Parathyroid adenoma (tissue), 2 donors: Measurements from ENCODE around the gene GLYR1.

Source experiments
- H2AFZ ChIP-seq: fragments of 300-600 bp; sonication (generic); one replicate; pipeline ENCODE4 v1.7.0; 2017; ENCODE audit warnings: antibody characterized with exemption, mild to moderate bottlenecking
- H3K27ac ChIP-seq: fragments of 300-600 bp; sonication (generic); one replicate; pipeline ENCODE4 v1.7.0; 2017
- H3K27me3 ChIP-seq: fragments of 300-600 bp; sonication (generic); one replicate; pipeline ENCODE4 v1.7.0; 2017; ENCODE audit warnings: low read length; ENCODE audit not compliant: control insufficient read depth, insufficient read depth
- H3K36me3 ChIP-seq: fragments of 300-600 bp; sonication (generic); one replicate; pipeline ENCODE4 v1.7.0; 2017; ENCODE audit warnings: low read length; ENCODE audit not compliant: control insufficient read depth, insufficient read depth
- H3K4me1 ChIP-seq: fragments of 300-600 bp; sonication (generic); one replicate; pipeline ENCODE4 v1.7.0; 2017; ENCODE audit warnings: control low read depth
- H3K4me2 ChIP-seq: fragments of 300-600 bp; sonication (generic); one replicate; pipeline ENCODE4 v1.7.0; 2017; ENCODE audit warnings: low read length
- H3K4me3 ChIP-seq: fragments of 300-600 bp; sonication (generic); one replicate; pipeline ENCODE4 v1.7.0; 2017; ENCODE audit warnings: low read depth, low read length
- H3K79me2 ChIP-seq: fragments of 300-600 bp; sonication (generic); one replicate; pipeline ENCODE4 v1.7.0; 2017; ENCODE audit warnings: control low read depth
- H3K9ac ChIP-seq: fragments of 300-600 bp; sonication (generic); one replicate; pipeline ENCODE4 v1.7.0; 2017; ENCODE audit warnings: mild to moderate bottlenecking
- H3K9me3 ChIP-seq: fragments of 300-600 bp; sonication (generic); one replicate; pipeline ENCODE4 v1.7.0; 2017; ENCODE audit warnings: low read length; ENCODE audit not compliant: control insufficient read depth
- CTCF ChIP-seq: fragments of 300-600 bp; sonication (generic); IDR thresholded peaks from one replicate; pipeline ENCODE4 v1.7.0; 2017; ENCODE audit warnings: antibody characterized with exemption, mild to moderate bottlenecking
- donor health status: primary hyperparathyroidism.

Gene GLYR1

DNA sequence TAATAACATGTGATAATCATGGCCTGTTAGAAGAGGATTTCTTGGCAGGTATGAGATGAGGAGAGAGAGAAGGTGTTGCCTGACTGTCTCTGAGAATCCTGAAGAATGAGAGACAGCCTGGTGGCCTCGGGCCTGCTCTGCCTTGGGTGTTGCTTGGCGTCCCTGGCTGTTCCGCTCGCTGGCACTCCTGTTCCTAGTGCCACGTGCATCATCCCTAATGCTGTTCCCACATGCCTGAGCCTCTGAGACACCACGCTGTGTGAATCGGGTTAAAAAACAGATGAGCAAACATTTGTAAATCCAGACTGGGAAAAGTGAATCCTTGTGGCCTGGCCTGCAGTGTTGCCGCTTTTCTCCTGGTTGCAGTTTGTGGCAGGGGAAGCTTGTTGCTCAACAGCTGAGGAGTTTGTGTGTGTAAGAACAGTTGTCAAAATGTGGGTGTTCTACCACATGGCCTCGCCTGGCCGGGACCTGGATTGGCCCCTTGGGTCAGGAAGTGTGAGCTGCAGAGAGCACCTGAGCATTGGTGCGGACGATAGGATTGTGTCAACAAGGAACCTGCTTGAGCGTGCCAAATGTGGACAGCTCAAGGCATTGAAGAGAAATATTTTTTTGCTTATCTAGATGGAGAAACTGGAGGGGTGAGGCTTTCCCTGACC lies 22.2 kb upstream of the GLYR1 start:
- H3K27ac ChIP-seq = no peak overlapping the region
- no peaks in the 10 kb centered on the region for H3K36me3 ChIP-seq
- H3K4me3 ChIP-seq = no peak overlapping the region
- H3K9me3 ChIP-seq = no peaks in the 10 kb centered on the region
- H3K9ac ChIP-seq = no peak overlapping the region
- H2AFZ ChIP-seq = no peak overlapping the region
- no peak overlapping the region for H3K4me2 ChIP-seq
- no peaks in the 10 kb centered on the region for H3K4me1 ChIP-seq
- peaks cover 16% of the 10 kb centered on the region for H3K79me2 ChIP-seq
- no peak for TF ChIP-seq CTCF
- H3K27me3 ChIP-seq = no peaks in the 10 kb centered on the region

DNA sequence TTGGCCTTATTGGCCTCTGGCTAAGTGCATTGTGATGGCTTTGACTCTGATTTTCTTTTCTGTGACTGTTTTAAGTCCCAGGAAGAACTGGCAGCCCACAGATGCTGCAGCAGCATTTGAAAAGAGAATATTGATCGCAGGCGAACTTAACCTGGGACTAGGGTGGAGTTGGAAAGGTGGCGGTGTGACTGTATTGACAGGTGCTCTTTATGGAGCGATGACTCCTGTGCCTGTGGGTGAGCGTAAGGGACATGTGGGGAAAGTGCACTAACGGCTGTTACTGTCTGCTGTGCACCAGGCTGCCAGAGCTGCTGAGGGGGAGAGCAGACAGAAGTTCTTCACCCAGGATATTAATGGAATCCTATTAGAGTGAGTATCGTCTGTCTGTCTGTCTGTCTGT lies 21.4 kb upstream of the GLYR1 start:
- no peak overlapping the region for H3K4me3 ChIP-seq
- no peaks in the 10 kb centered on the region for H3K4me1 ChIP-seq
- H3K27ac ChIP-seq = no peak overlapping the region
- no peak for TF ChIP-seq CTCF
- no peaks in the 10 kb centered on the region for H3K36me3 ChIP-seq
- H2AFZ ChIP-seq = no peak overlapping the region
- no peaks in the 10 kb centered on the region for H3K9me3 ChIP-seq
- peaks cover 18% of the 10 kb centered on the region for H3K79me2 ChIP-seq
- H3K4me2 ChIP-seq = no peak overlapping the region
- no peak overlapping the region for H3K9ac ChIP-seq
- no peaks in the 10 kb centered on the region for H3K27me3 ChIP-seq

DNA sequence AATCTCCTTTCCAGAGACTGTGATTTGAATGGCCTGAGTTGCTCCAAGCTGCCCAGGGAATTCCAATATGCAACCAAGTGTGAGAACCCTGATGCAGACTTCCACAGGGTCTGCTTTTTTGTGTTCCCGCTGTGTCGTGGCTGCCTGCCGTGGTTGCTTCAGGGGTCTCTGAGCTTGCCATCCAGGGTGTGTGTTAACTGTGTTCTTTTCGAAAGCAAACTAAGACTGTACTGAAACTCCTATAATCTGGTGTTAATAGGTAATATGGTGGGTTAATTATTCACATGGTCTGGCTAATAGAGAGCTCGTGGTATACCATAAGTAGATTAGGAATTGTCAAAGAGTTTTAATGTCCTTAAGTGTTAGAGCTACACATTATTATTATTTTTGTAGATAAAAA lies 20.9 kb upstream of the GLYR1 start:
- TF ChIP-seq CTCF = no peak
- Histone ChIP-seq H3K9me3 (no peaks in the 10 kb centered on the region), H3K79me2 (peaks cover 22% of the 10 kb centered on the region), H2AFZ (no peak overlapping the region), H3K36me3 (no peaks in the 10 kb centered on the region), H3K4me2 (no peak overlapping the region), H3K4me1 (no peaks in the 10 kb centered on the region), H3K27me3 (no peaks in the 10 kb centered on the region), H3K4me3 (no peak overlapping the region), H3K27ac (no peak overlapping the region), H3K9ac (no peak overlapping the region)

- TF ChIP-seq CTCF = no peak
- Histone ChIP-seq H3K4me1 (no peaks in the 10 kb centered on the region), H3K27me3 (no peaks in the 10 kb centered on the region), H2AFZ (no peak overlapping the region), H3K9me3 (no peaks in the 10 kb centered on the region), H3K79me2 (peaks cover 31% of the 10 kb centered on the region), H3K36me3 (no peaks in the 10 kb centered on the region), H3K4me3 (no peak overlapping the region), H3K4me2 (no peak overlapping the region), H3K9ac (no peak overlapping the region), H3K27ac (no peak overlapping the region)
These were observed 19.5 kb upstream of the GLYR1 start for GRCh38 chr16:4866586-4866985.

GRCh38 chr16:4865231-4865860 lies 18.3 kb upstream of the GLYR1 start:
- H3K4me3 ChIP-seq = no peak overlapping the region
- H2AFZ ChIP-seq = no peak overlapping the region
- no peak overlapping the region for H3K4me2 ChIP-seq
- no peaks in the 10 kb centered on the region for H3K36me3 ChIP-seq
- no peaks in the 10 kb centered on the region for H3K9me3 ChIP-seq
- peaks cover 40% of the 10 kb centered on the region for H3K79me2 ChIP-seq
- no peak for TF ChIP-seq CTCF
- H3K27ac ChIP-seq = no peak overlapping the region
- H3K4me1 ChIP-seq = no peaks in the 10 kb centered on the region
- no peaks in the 10 kb centered on the region for H3K27me3 ChIP-seq
- H3K9ac ChIP-seq = no peak overlapping the region
